Stimulated activated naive B cell treated with anti-CD40 and anti-IgM and Interleukin-4, amounts not matched to agents 10 μg/mL and 1 μg/mL and 100 μg/mL, for 72 hours (primary cell): ENCODE data around the gene COBL.

Source experiments
- ATAC-seq, 2 donors: fragments of 150-1000 bp; cut with Tn5 transposase; replicated peaks; 2 replicates each; pipeline ENCODE4 v1.10.0; 2021; ENCODE audit warnings: moderate library complexity in 1 of 2
- DNase-seq: peaks from one replicate; pipeline ENCODE4 v3.0.0; 2021
- H3K27ac Mint-ChIP-seq: one replicate; pipeline ENCODE4 v1.8.0; 2022; ENCODE audit warnings: mild to moderate bottlenecking, mixed read lengths
- H3K27me3 Mint-ChIP-seq, 2 donors: one replicate each; pipeline ENCODE4 v1.8.0; 2022; ENCODE audit warnings: mixed read lengths in 2 of 2
- H3K36me3 Mint-ChIP-seq, 2 donors: one replicate each; pipeline ENCODE4 v1.8.0; 2022; ENCODE audit warnings: mixed read lengths in 2 of 2, mild to moderate bottlenecking in 1 of 2
- H3K4me1 Mint-ChIP-seq, 2 donors: one replicate each; pipeline ENCODE4 v1.8.0; 2022; ENCODE audit warnings: mixed read lengths in 2 of 2, mild to moderate bottlenecking in 1 of 2
- H3K4me3 Mint-ChIP-seq, 2 donors: one replicate each; pipeline ENCODE4 v1.8.0; 2022; ENCODE audit warnings: mild to moderate bottlenecking in 2 of 2, mixed read lengths in 2 of 2, moderate library complexity in 1 of 2
- H3K9me3 Mint-ChIP-seq, 2 donors: one replicate each; pipeline ENCODE4 v1.8.0; 2022; ENCODE audit warnings: mixed read lengths in 2 of 2, mild to moderate bottlenecking in 1 of 2

Gene COBL

GRCh38 chr7:51306761-51307160 is 9.8 kb downstream of the COBL start:
- H3K27ac Mint-ChIP-seq: no peak overlapping the region
- H3K4me3 Mint-ChIP-seq: no peak overlapping the region
- H3K36me3 Mint-ChIP-seq: no peaks in the 10 kb centered on the region
- no peaks in the 10 kb centered on the region for H3K9me3 Mint-ChIP-seq
- peaks cover 5 to 34% of the 10 kb centered on the region in 2 donors for H3K27me3 Mint-ChIP-seq
- ATAC-seq: no peak
- no peak for DNase-seq
- H3K4me1 Mint-ChIP-seq: no peaks in the 10 kb centered on the region

- Mint-ChIP-seq H3K36me3 (no peaks in the 10 kb centered on the region), H3K27me3 (peaks cover 5 to 35% of the 10 kb centered on the region in 2 donors), H3K27ac (no peak overlapping the region), H3K9me3 (no peaks in the 10 kb centered on the region), H3K4me1 (no peaks in the 10 kb centered on the region), H3K4me3 (no peak overlapping the region)
- DNase-seq (no peak), ATAC-seq (no peak)
Observed at GRCh38 chr7:51304729-51305128, 11.9 kb downstream of the COBL start.

- Mint-ChIP-seq H3K36me3 (no peaks in the 10 kb centered on the region), H3K4me1 (no peaks in the 10 kb centered on the region), H3K9me3 (no peaks in the 10 kb centered on the region), H3K27ac (no peak overlapping the region), H3K4me3 (no peak overlapping the region), H3K27me3 (peaks cover 0 to 19% of the 10 kb centered on the region in 2 donors)
- ATAC-seq: no peak
- no peak for DNase-seq
Observed at GRCh38 chr7:51303142-51303525, 13.5 kb downstream of the COBL start.

- no peaks in the 10 kb centered on the region for H3K4me1 Mint-ChIP-seq
- H3K27ac Mint-ChIP-seq: no peak overlapping the region
- H3K4me3 Mint-ChIP-seq: no peak overlapping the region
- ATAC-seq (no peak), DNase-seq (no peak)
- H3K27me3 Mint-ChIP-seq: peaks cover 0 to 12% of the 10 kb centered on the region in 2 donors
- no peaks in the 10 kb centered on the region for H3K9me3 Mint-ChIP-seq
- no peaks in the 10 kb centered on the region for H3K36me3 Mint-ChIP-seq
Observed at GRCh38 chr7:51301806-51302205, 14.8 kb downstream of the COBL start.

GRCh38 chr7:51300762-51301674 is 15.6 kb downstream of the COBL start:
- H3K27ac Mint-ChIP-seq: no peak overlapping the region
- H3K9me3 Mint-ChIP-seq: no peaks in the 10 kb centered on the region
- ATAC-seq (peak in 1 of 2 donors; percentile 19), DNase-seq (no peak)
- H3K4me1 Mint-ChIP-seq: no peaks in the 10 kb centered on the region
- H3K4me3 Mint-ChIP-seq: no peak overlapping the region
- no peaks in the 10 kb centered on the region for H3K36me3 Mint-ChIP-seq
- H3K27me3 Mint-ChIP-seq: peaks cover 0 to 9% of the 10 kb centered on the region in 2 donors

GRCh38 chr7:51299391-51300133 is 17.0 kb downstream of the COBL start:
- ATAC-seq: no peak
- Mint-ChIP-seq H3K27ac (no peak overlapping the region), H3K9me3 (no peaks in the 10 kb centered on the region), H3K36me3 (no peaks in the 10 kb centered on the region), H3K4me3 (no peak overlapping the region), H3K27me3 (peaks cover 0 to 9% of the 10 kb centered on the region in 2 donors), H3K4me1 (no peaks in the 10 kb centered on the region)
- DNase-seq: no peak

GRCh38 chr7:51298912-51299311 is 17.7 kb downstream of the COBL start:
- DNase-seq (no peak), ATAC-seq (no peak)
- Mint-ChIP-seq H3K4me3 (no peak overlapping the region), H3K9me3 (no peaks in the 10 kb centered on the region), H3K27me3 (peaks cover 0 to 9% of the 10 kb centered on the region in 2 donors), H3K4me1 (no peaks in the 10 kb centered on the region), H3K27ac (no peak overlapping the region), H3K36me3 (no peaks in the 10 kb centered on the region)

GRCh38 chr7:51297986-51298385 is 18.6 kb downstream of the COBL start:
- ATAC-seq (no peak), DNase-seq (no peak)
- Mint-ChIP-seq H3K27ac (no peak overlapping the region), H3K4me1 (no peaks in the 10 kb centered on the region), H3K9me3 (no peaks in the 10 kb centered on the region), H3K36me3 (no peaks in the 10 kb centered on the region), H3K27me3 (peaks cover 0 to 9% of the 10 kb centered on the region in 2 donors), H3K4me3 (no peak overlapping the region)

GRCh38 chr7:51295440-51296245 is 21.0 kb downstream of the COBL start:
- Mint-ChIP-seq H3K27me3 (no peaks in the 10 kb centered on the region), H3K36me3 (no peaks in the 10 kb centered on the region), H3K4me3 (no peak overlapping the region), H3K27ac (no peak overlapping the region), H3K4me1 (no peaks in the 10 kb centered on the region), H3K9me3 (no peaks in the 10 kb centered on the region)
- ATAC-seq: no peak
- DNase-seq: no peak

GRCh38 chr7:51292596-51292995 is 24.0 kb downstream of the COBL start:
- H3K4me1 Mint-ChIP-seq: no peaks in the 10 kb centered on the region
- peaks cover 0 to 4% of the 10 kb centered on the region in 2 donors for H3K27me3 Mint-ChIP-seq
- no peak overlapping the region for H3K4me3 Mint-ChIP-seq
- H3K36me3 Mint-ChIP-seq: no peaks in the 10 kb centered on the region
- no peaks in the 10 kb centered on the region for H3K9me3 Mint-ChIP-seq
- H3K27ac Mint-ChIP-seq: no peak overlapping the region
- no peak for DNase-seq
- no peak for ATAC-seq

GRCh38 chr7:51290702-51291540 is 25.7 kb downstream of the COBL start:
- H3K9me3 Mint-ChIP-seq: no peaks in the 10 kb centered on the region
- H3K4me3 Mint-ChIP-seq: no peak overlapping the region
- H3K36me3 Mint-ChIP-seq: no peaks in the 10 kb centered on the region
- no peak for ATAC-seq
- H3K27ac Mint-ChIP-seq: no peak overlapping the region
- peaks cover 0 to 5% of the 10 kb centered on the region in 2 donors for H3K27me3 Mint-ChIP-seq
- H3K4me1 Mint-ChIP-seq: no peaks in the 10 kb centered on the region
- no peak for DNase-seq

GRCh38 chr7:51290304-51290637 is 26.3 kb downstream of the COBL start:
- Mint-ChIP-seq H3K4me3 (no peak overlapping the region), H3K36me3 (no peaks in the 10 kb centered on the region), H3K9me3 (no peaks in the 10 kb centered on the region), H3K27me3 (peaks cover 0 to 5% of the 10 kb centered on the region in 2 donors), H3K4me1 (no peaks in the 10 kb centered on the region), H3K27ac (no peak overlapping the region)
- DNase-seq (no peak), ATAC-seq (no peak)

- DNase-seq (no peak), ATAC-seq (no peak)
- Mint-ChIP-seq H3K4me3 (no peak overlapping the region), H3K27ac (no peak overlapping the region), H3K36me3 (no peaks in the 10 kb centered on the region), H3K4me1 (no peaks in the 10 kb centered on the region), H3K27me3 (peaks cover 0 to 5% of the 10 kb centered on the region in 2 donors), H3K9me3 (no peaks in the 10 kb centered on the region)
Observed at GRCh38 chr7:51289623-51290303, 26.8 kb downstream of the COBL start.
